HG03097 (cell line): ENCODE results near the gene RCOR3.

Experiments used
- ATAC-seq: cut with Tn5 transposase; IDR thresholded peaks from one replicate; pipeline ENCODE4 v1.9.1; 2021; ENCODE audit not compliant: unreplicated experiment, low FRiP score

RCOR3 gene

DNA sequence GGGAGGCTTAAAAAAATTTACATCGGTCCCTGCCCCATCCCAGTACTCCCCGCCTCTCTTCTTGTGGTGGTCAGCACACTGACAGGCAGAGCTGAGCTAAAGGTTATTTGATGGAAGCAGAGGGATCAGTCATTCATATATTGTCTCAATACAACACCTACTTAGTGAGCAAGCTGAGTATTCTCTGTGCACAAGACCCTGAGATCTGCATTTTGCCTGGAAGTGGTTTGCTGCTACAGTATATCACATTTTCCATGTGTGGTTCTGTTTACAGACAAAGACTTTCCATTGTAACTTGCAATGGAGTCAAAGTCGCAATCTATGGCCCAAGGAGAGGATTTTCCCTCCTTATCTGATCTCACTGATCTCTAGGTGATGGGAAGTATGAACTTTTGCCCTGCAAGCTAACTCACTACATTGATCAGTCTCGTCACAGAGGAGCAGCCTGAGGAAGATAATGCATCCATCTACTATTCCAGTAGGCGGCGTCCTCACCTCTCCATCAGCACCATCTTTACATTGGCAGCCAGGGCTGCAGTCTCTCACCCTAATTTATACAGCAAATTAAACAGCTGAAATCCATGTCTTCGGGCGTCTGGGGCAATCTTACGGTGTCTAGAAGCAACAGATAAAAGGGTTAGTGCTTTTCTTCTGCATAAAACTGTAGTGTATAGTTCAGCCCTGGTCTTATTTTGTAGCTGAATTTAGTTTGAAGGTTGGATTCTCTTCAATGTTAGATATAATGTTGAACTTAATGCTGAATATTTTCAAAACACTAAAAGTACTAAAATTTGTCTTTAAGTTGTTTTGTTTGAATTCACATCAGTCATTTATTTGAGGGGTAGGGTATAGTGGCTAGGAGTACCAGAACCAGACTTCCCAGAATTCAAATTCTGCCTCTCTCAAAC lies 64.2 kb downstream of the RCOR3 start:
- ATAC-seq = peak; percentile 52

DNA sequence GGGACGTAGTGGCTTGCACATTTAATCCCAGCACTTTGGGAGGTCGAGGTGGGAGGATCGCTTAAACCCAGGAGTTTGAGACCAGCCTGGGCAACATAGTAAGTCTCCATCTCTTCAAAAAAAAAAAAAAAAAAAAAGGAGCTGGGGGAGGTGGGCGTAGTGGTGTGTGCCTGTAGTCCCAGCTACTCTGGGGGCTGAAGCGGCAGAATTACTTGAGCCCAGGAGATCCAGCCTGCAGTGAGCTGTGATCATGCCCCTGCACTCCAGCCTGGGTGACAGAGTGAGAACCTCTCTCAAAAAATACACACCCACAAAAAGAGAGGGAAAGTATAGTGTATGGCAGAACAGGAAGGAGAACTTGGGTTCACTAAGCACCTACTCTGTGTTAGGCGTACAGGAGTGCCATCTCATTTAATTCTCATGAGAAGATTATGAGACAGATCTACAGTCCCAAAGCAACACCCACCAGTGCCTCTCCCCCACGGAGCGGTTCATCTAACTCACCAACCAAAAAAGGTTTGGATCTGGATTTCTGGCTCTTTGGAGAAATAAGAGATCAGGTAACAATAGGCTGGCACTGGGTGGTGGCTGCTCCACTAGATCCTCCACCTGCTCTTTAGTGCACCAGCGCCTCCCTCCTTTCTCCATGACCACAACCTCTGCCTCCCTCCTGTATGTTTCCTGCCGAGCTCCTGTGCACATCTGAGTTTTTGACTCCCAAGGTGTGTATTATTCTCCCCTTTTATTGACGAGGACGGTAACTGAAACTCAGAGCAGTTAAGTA lies 66.0 kb downstream of the RCOR3 start:
- no peak for ATAC-seq

- no peak for ATAC-seq
Observed at GRCh38 chr1:211326140-211326527, 67.0 kb downstream of the RCOR3 start.

DNA sequence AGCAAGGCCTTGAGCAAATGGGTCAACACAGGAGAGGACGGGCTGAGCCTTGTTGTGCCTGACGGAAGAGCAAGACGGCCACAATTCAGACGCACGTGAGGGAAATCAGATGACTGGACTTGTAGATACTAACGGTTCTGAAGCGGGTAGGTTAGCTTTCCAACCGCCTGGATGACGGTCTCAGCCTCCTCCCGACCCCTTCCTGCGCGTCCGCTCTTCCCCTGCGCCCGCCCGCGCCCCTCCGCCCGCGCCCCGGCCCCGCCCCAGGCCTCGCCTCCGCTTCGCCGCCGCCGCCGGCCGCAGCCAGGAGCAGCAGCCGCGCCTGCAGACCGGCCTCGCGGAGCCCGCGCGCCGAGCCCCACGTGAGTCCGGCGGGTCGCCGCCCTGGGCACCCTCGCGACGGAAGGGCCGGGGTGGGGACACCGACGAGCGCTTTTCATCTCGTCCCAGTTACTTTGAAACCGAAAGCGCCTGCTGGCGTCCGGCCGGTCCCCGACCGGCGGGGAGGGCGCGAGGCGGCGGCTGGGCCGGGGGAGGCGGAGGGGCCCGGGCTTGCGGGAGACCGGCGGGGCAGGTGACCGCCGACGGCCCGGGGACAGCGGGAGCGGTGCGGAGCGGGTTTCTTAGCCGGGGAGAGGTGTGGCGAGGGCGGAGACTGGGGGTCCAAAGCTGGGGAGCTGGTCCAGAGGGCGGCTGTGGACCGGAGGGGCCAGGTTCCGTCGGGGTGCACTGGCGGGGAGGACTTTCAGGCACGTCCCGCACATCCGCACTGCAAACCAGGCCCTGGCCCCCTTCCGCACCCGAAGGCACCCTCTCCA lies 67.6 kb downstream of the RCOR3 start, which contains the start of gene TRAF5:
TSS of gene TRAF5 (plus strand) at position 306 of the 818 bp plus-strand sequence. CDS start 26,407 bp downstream, outside the sequence.
- peak; percentile 33 for ATAC-seq

DNA sequence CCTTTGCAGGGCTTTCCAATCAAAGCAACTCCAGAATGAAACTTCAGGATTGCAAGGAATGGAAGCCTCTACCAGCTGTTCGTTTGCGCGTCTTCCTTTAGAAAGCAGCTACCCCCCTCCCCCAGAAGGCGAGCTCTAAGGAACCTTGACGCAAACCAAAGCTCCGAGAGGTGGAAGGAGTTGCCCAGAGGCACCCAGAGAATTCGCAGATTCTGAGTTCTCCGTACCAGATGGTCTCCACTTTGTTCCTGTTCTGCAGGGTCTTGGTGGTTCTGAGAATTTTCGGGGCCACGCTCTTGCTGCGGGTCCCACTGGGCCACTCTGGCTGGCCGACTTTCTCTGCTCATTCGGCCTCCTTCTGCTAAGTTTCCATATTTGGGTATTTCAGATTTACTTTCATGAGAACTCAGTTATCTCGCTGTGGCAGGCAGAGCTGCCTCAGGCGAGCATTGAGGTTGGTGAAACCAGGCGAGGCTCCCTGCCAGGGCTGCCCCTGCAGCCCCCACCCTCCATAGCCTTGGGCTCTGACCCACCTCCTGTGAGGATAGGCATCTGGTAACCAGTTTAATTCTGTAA lies 68.3 kb downstream of the RCOR3 start:
- peak; percentile 34 for ATAC-seq

- ATAC-seq = no peak
Observed at GRCh38 chr1:211328084-211328694, 69.0 kb downstream of the RCOR3 start.

- no peak for ATAC-seq
Observed at GRCh38 chr1:211328866-211329475, 69.8 kb downstream of the RCOR3 start.

DNA sequence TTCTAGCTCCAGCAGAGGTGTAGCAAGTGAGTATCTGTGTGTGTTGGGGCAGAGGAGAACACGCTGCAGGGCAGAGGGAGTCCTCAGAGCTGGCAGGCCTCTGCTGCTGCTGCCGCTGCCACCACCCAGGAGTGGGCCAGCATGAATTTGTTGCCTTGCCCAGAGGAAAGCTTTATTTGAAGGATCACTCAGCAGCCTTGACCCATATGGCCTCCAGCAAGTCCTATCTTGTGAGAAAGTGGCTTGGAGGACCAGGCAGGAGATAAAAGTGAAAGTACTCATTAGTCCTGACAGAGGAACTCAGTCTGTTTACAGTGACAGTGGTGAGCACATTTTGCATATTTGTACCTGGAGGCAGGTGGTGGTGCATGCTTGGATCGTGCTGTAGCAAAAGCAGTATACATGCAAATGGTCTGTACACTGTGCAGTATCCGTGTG lies 70.6 kb downstream of the RCOR3 start:
- peak; percentile 40 for ATAC-seq

- no peak for ATAC-seq
Observed at GRCh38 chr1:211330282-211330936, 71.2 kb downstream of the RCOR3 start.

DNA sequence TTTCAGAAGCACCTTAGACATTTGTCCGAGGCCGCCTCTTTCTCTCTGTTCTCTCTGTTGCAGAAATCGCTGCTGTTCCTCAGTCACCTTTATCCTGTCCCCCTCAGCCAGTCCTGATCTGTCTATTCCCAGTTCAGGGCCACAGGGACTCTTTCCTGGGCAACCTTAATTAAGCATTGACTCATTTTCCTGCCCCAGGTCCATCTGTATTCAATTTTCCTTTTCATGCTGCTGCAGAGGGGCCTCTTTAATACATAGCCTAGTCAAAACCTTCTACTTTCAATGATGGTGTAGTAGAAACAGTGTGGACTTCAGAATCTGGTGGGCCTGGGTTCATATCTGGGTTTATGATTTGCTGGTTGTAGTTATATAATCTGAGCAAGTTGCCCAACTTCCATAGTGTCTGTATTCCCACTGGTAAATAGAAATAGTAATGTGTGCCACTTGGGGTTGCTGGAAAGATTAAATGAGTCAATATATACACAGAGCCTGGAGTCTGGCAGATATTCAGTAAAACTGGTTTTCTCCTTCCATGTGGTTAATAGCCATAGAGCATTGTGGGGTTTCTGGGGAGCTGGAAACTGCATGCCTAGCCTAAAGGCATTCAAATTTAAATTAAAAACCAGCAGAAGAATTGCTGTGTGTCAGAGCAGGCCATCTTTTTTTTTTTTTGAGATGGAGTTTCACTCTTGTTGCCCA lies 72.0 kb downstream of the RCOR3 start:
- no peak for ATAC-seq

- no peak for ATAC-seq
Observed at GRCh38 chr1:211332036-211332616, 73.0 kb downstream of the RCOR3 start.

- ATAC-seq = no peak
Observed at GRCh38 chr1:211332830-211333229, 73.7 kb downstream of the RCOR3 start.

DNA sequence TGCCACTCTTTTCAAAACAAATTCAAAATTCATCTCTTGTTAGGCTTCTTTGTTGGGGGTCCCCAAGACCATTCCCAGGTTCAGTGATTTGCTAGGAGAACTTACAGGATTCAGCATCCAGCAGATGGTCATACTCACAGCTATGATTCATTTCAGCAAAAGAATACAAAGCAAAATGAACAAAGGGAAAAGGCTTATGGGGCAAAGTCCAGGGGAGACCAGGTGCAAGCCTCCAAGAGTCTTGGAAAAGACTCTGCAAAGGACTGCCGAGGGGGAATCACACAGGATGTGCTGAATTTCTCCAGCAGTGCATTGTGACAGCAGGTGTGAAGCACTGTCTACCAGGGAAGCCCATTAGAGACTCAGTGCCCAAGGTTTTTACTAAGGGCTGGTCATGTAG lies 74.7 kb downstream of the RCOR3 start:
- no peak for ATAC-seq

DNA sequence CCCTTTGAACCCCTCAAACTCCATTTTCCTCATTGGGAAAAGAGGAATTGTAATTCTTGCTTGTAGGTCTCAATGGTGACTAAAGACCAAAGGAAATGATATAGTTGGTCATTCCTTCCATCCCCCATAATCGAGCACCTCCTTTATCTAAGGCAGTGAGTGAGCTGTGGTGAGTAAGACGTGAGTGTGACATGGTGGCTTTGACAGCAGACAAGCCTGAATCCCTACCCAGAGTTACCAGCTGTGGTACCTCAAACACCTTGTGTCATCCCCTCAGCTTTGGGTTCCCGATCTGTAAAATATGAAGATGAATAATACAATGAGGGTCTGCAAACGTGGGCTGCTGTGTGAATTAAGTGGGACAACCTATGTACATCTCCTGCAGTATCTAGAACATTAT lies 75.8 kb downstream of the RCOR3 start:
- ATAC-seq = no peak

DNA sequence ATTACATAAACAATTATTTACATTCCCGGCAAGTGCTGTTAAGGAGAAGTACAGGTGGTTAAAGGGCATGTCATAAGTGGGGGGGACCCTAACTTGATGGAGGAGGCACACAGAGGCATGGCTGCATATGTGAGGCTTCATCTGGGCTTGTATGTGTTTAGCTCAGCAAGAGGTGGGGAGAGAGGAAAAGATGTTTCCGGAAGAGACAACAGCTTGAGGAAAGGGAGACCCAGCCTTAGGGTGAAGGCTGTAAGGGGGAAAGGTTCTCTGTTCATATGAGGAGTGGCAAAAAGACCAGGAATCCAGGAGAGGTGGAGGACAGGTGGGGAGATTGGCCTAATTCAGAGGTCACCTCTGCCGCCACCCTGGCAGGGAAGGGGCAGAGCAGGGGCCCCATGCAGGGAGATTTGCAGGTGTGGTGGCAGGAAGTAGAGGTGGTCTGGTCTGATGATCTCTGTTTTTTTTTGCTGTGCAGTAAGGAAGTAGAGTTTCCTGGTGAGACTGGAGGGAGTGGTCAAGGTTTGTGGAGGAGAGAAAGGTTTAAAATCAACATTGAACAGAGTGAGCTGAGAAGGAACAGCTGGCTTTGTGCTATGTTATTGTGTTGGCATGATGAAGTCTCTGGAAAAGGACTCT lies 76.5 kb downstream of the RCOR3 start:
- ATAC-seq = peak; percentile 89

GRCh38 chr1:211336161-211336560 lies 77.0 kb downstream of the RCOR3 start:
- no peak for ATAC-seq

- no peak for ATAC-seq
Observed at GRCh38 chr1:211336775-211337174, 77.6 kb downstream of the RCOR3 start.
